ENCODE results near the gene SNIP1. TPM values are rescaled to one million over a fixed set of nuclear protein-coding genes. Genes with fewer than 3 reads are reported as not detected.

Gene SNIP1
- total and polyA plus RNA-seq, 2 experiments from 2014 or later: 7.0 to 11.4 TPM

- DNase-seq (ENCODE audit: low spot score) (no peak), ATAC-seq (no peak)
- H3K27me3 ChIP-seq (ENCODE audit: insufficient read depth): no peaks in the 10 kb centered on the region
- no peaks in the 10 kb centered on the region for H3F3A ChIP-seq (replicated peaks; ENCODE audit: low read depth)
- peaks cover 6% of the 10 kb centered on the region; the same call in 1 of the 2 replicates for H3K36me3 ChIP-seq (ENCODE audit: insufficient read depth)
- Mint-ChIP-seq H3K4me1 (no peaks in the 10 kb centered on the region), H3K27ac (no peak overlapping the region), H3K27me3 (ENCODE audit: insufficient read depth, low read depth, poor library complexity) (peaks cover 4% of the 10 kb centered on the region), H3K4me3 (no peak overlapping the region), H3K9me3 (no peaks in the 10 kb centered on the region), H3K36me3 (ENCODE audit: low read depth) (peaks cover 30% of the 10 kb centered on the region)
- H3K4me1 ChIP-seq (ENCODE audit: insufficient read depth): no peaks in the 10 kb centered on the region
- H3K9me2 ChIP-seq (ENCODE audit: insufficient read depth): no peaks in the 10 kb centered on the region
- H3K79me2 ChIP-seq (replicated peaks; ENCODE audit: insufficient read depth): no peaks in the 10 kb centered on the region
- no peak overlapping the region for H3K4me3 ChIP-seq
- no peak overlapping the region for H3K4me2 ChIP-seq
- no peak overlapping the region for H2AFZ ChIP-seq
- TF ChIP-seq ZNF462 (CRISPR knock-in tag; IDR thresholded peaks at IDR 0.05) (no peak), REST (IDR thresholded peaks at IDR 0.05; ENCODE audit: unreplicated experiment) (no peak), STAT1 (IDR thresholded peaks at IDR 0.05; ENCODE audit: unreplicated experiment) (no peak), ZNF331 (CRISPR knock-in tag; IDR thresholded peaks at IDR 0.05; ENCODE audit: low read depth) (no peak), ETS1 (IDR thresholded peaks at IDR 0.05) (no peak), POLR2AphosphoS5 (IDR thresholded peaks at IDR 0.05; ENCODE audit: low read depth) (no peak), ZNF114 (CRISPR knock-in tag; IDR thresholded peaks at IDR 0.05) (no peak), CTCF (conservative IDR thresholded peaks at IDR 0.05; ENCODE audit: low read depth in 2 of 2) (no peak), CREB1 (CRISPR knock-in tag; IDR thresholded peaks at IDR 0.05; ENCODE audit: low read depth) (no peak), EZH2phosphoT487 (IDR thresholded peaks at IDR 0.05; ENCODE audit: unreplicated experiment) (no peak), NANOG (IDR thresholded peaks at IDR 0.05; ENCODE audit: borderline replicate concordance) (no peak), EZH2 (IDR thresholded peaks at IDR 0.05; ENCODE audit: low read depth, unreplicated experiment) (no peak), JUNB (IDR thresholded peaks at IDR 0.05; ENCODE audit: unreplicated experiment) (no peak)
- no peak overlapping the region for H3K27ac ChIP-seq (ENCODE audit: low read depth)
- no peaks in the 10 kb centered on the region for H4K20me1 ChIP-seq (replicated peaks; ENCODE audit: insufficient read depth)
These were observed 56.3 kb downstream of the SNIP1 start for GRCh38 chr1:37497832-37498231.

All from GM23338 (cell line).